ENCODE measurements around the gene HAS3. TPM values are rescaled to one million over a fixed set of nuclear protein-coding genes. Genes with fewer than 3 reads are reported as not detected.
A peak's percentile ranks its signal among the peaks of the same experiment; 100 is the strongest.
"Not testable (repeated sequence)": the region's sequence is repeated elsewhere in the genome, so short reads cannot be mapped to it uniquely, and the experiment has no call there.

HAS3 gene
- total RNA-seq, 4 donors from 2014 or later = 0.23 to 10.0 (median 1.6) TPM; not detected in 1

DNA sequence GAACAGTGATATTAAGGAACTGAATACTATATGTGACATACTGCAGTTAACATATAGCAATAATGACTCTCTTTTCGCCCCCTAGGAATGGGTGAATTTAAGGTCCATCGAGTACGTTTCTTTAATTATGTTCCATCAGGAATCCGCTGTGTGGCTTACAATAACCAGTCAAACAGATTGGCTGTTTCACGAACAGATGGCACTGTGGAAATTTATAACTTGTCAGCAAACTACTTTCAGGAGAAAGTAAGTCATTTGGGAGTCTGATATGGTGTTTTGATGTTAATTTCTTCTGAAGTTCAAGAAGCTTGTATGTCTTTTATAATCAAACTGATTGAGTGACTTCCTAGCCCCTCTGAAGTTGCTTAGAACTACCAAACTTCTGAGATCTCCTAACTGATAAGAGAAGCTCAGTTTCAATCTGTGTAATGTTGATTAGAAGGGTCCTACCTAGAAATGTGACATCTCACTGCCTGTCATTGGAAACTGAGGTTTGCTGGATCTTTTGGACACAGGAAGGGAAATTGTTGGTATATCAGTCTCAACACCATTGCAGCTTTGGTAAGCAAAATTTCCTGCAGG lies 28.0 kb downstream of the HAS3 start:
- in situ Hi-C loops (cut with MboI; ENCODE audit: low sequenced_read_pairs in 4 of 4) (no loop called here), intact Hi-C loops (cut with DNase I; ENCODE audit: low total_unique reads) (loop anchor here (2.0 to 5.0 kb wide), 2 partner anchors 39 to 606 kb away; no protein-coding TSS in a partner anchor)
- H3K27me3 ChIP-seq = no peaks in the 10 kb centered on the region
- no peak for ATAC-seq
- peaks cover 26 to 29% of the 10 kb centered on the region in 2 donors for H3K4me1 ChIP-seq
- no peak for DNase-seq
- no peaks in the 10 kb centered on the region for H3K9me3 ChIP-seq
- H3K36me3 ChIP-seq = peaks cover 0 to 20% of the 10 kb centered on the region in 2 donors
- H3K4me3 ChIP-seq = peak overlapping the region; percentile 79 to 97 (median 86)
- TF ChIP-seq POLR2A (IDR thresholded peaks at IDR 0.05) = no peak
- H3K27ac ChIP-seq = peak overlapping the region in 3 of 4 donors; percentile 86 to 94 (median 90)

DNA sequence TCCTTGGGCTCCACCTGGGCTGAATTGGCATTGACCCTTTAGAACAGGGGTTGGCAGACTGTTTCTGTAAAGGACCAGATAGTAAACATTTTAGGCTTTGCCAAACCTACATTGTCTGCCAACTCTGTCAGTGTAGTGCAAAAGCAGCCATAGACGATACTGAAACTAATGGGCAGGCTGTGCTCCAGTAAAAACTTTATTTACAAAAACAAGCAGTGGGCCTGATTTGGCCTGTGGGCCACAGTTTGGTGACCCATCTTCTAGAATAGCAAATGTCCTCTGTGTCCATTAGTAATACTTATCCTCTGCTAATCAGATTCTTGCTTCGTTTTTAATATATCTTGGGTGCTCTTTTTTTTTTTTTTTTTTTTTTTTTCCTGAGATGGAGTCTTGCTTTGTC lies 33.2 kb downstream of the HAS3 start:
- no peaks in the 10 kb centered on the region for H3K27me3 ChIP-seq
- DNase-seq = no peak
- TF ChIP-seq, protein P1, sequence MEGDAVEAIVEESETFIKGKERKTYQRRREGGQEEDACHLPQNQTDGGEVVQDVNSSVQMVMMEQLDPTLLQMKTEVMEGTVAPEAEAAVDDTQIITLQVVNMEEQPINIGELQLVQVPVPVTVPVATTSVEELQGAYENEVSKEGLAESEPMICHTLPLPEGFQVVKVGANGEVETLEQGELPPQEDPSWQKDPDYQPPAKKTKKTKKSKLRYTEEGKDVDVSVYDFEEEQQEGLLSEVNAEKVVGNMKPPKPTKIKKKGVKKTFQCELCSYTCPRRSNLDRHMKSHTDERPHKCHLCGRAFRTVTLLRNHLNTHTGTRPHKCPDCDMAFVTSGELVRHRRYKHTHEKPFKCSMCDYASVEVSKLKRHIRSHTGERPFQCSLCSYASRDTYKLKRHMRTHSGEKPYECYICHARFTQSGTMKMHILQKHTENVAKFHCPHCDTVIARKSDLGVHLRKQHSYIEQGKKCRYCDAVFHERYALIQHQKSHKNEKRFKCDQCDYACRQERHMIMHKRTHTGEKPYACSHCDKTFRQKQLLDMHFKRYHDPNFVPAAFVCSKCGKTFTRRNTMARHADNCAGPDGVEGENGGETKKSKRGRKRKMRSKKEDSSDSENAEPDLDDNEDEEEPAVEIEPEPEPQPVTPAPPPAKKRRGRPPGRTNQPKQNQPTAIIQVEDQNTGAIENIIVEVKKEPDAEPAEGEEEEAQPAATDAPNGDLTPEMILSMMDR (IDR thresholded peaks at IDR 0.05 in 4 of 5, conservative IDR thresholded peaks at IDR 0.05 in 1 of 5) = no peak
- TF ChIP-seq POLR2A (IDR thresholded peaks at IDR 0.05) = no peak
- intact Hi-C loops (cut with DNase I; ENCODE audit: low total_unique reads) (no loop called here), in situ Hi-C loops (cut with MboI; ENCODE audit: low sequenced_read_pairs in 4 of 4) (no loop called here)
- peaks cover 4 to 64% of the 10 kb centered on the region in 2 donors for H3K36me3 ChIP-seq
- H3K27ac ChIP-seq = no peak overlapping the region
- H3K4me1 ChIP-seq = peaks cover 6 to 8% of the 10 kb centered on the region in 2 donors
- no peaks in the 10 kb centered on the region for H3K9me3 ChIP-seq
- H3K4me3 ChIP-seq = no peak overlapping the region
- ATAC-seq = no peak

DNA sequence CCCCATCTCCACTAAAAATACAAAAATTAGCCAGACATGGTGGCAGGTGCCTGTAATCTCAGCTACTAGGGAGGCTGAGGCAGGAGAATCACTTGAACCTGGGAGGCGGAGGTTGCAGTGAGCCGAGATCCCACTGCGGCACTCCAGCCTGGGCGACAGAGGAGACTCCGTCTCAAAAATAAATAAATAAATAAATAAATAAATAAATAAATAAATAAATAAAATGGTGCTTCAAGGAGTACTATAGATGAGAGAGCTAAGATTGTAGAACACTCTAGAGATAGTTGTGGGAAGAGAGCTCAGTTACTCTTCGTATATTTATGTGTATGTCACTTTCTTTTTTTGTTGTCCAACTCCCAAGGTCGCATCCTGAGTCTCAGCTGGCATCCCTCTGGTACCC lies 34.0 kb downstream of the HAS3 start:
- ATAC-seq; H3K27ac ChIP-seq; in situ Hi-C loops (cut with MboI; ENCODE audit: low sequenced_read_pairs in 4 of 4); H3K27me3 ChIP-seq; H3K4me1 ChIP-seq; DNase-seq; H3K4me3 ChIP-seq; H3K9me3 ChIP-seq; intact Hi-C loops (cut with DNase I; ENCODE audit: low total_unique reads): not testable (repeated sequence)
- H3K36me3 ChIP-seq = peaks cover 5 to 73% of the 10 kb centered on the region in 2 donors

DNA sequence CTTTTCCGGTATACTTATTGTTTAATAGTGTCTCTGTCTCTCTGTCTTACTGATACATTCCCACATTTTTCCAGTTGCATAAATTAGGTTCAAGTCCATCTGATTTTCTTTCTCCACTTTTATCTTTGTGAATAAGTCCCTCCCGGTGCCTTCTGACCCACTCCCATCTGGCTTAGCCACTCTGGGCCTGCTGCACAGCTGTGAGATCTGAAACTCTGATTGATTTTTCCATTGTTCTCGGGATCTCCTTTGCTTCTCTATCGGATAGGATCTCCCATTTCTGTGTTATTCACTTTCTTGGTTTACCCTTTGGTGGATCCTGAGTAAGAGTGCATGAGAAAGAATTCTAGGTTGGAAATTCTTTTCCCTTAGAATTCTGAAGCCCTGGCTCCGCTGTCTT lies 35.6 kb downstream of the HAS3 start:
- H3K9me3 ChIP-seq = no peaks in the 10 kb centered on the region
- peaks cover 5 to 86% of the 10 kb centered on the region in 2 donors for H3K36me3 ChIP-seq
- DNase-seq = no peak
- no peak overlapping the region for H3K4me3 ChIP-seq
- no peaks in the 10 kb centered on the region for H3K27me3 ChIP-seq
- in situ Hi-C loops (cut with MboI; ENCODE audit: low sequenced_read_pairs in 4 of 4) = no loop called here
- TF ChIP-seq, protein P1 (IDR thresholded peaks at IDR 0.05 in 4 of 5, conservative IDR thresholded peaks at IDR 0.05 in 1 of 5) = no peak
- TF ChIP-seq POLR2A (IDR thresholded peaks at IDR 0.05) = no peak
- ATAC-seq = no peak
- H3K27ac ChIP-seq = no peak overlapping the region
- intact Hi-C loops (cut with DNase I; ENCODE audit: low total_unique reads) = no loop called here
- H3K4me1 ChIP-seq = peaks cover 0 to 9% of the 10 kb centered on the region in 2 donors

DNA sequence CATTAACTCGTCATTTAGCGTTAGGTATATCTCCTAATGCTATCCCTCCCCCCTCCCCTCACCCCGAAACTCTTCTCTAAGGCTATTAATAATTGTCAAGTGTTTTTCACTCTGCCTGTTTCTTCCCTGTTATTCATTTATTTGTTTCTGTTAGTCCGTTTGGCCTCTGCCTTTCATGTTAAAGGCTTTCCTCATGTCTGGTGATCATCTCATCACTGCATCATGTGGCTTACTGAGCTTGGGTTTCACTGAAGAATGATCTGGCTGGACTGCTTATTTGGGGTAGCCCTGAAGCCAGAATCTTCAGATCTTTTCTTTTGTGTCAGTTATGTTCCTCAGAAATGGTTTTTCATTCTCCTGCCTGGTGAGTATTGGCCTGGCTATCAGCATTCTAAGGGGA lies 36.5 kb downstream of the HAS3 start:
- Histone ChIP-seq H3K4me1 (peaks cover 0 to 9% of the 10 kb centered on the region in 2 donors), H3K4me3 (no peak overlapping the region), H3K27ac (no peak overlapping the region), H3K27me3 (no peaks in the 10 kb centered on the region), H3K9me3 (no peaks in the 10 kb centered on the region), H3K36me3 (peaks cover 5 to 81% of the 10 kb centered on the region in 2 donors)
- ATAC-seq = no peak
- in situ Hi-C loops (cut with MboI; ENCODE audit: low sequenced_read_pairs in 4 of 4) (no loop called here), intact Hi-C loops (cut with DNase I; ENCODE audit: low total_unique reads) (no loop called here)
- no peak for DNase-seq
- TF ChIP-seq POLR2A (IDR thresholded peaks at IDR 0.05) = no peak
- TF ChIP-seq, protein P1 (IDR thresholded peaks at IDR 0.05 in 4 of 5, conservative IDR thresholded peaks at IDR 0.05 in 1 of 5) = no peak

DNA sequence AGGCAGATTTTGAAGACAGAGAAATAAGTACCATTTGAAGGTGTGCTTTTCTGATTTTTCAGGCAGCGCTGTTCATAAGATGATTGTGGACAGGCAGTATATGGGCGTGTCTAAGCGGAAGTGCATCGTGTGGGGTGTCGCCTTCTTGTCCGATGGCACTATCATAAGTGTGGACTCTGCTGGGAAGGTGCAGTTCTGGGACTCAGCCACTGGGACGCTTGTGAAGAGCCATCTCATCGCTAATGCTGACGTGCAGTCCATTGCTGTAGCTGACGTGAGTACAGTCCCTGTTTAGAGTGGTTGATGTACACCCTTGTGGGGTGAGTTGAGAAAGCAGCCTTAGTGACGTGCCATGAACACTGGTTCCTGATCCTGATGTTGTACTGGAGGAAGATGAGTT lies 37.7 kb downstream of the HAS3 start:
- H3K27me3 ChIP-seq = no peaks in the 10 kb centered on the region
- H3K9me3 ChIP-seq = no peaks in the 10 kb centered on the region
- DNase-seq (no peak), ATAC-seq (no peak)
- no peak for TF ChIP-seq POLR2A (IDR thresholded peaks at IDR 0.05)
- TF ChIP-seq, protein P1 (IDR thresholded peaks at IDR 0.05 in 4 of 5, conservative IDR thresholded peaks at IDR 0.05 in 1 of 5) = no peak
- in situ Hi-C loops (cut with MboI; ENCODE audit: low sequenced_read_pairs in 4 of 4) (no loop called here), intact Hi-C loops (cut with DNase I; ENCODE audit: low total_unique reads) (no loop called here)
- no peak overlapping the region for H3K27ac ChIP-seq
- peaks cover 5 to 70% of the 10 kb centered on the region in 2 donors for H3K36me3 ChIP-seq
- H3K4me1 ChIP-seq = peaks cover 0 to 9% of the 10 kb centered on the region in 2 donors
- H3K4me3 ChIP-seq = no peak overlapping the region

All from gastrocnemius medialis (tissue), 4 donors.